SK-N-SH treated with all-trans-retinoic acid at 6 μM for 48 hours (cell line): ENCODE results near the gene PRSS56.

ENCODE experiments used
- ARNTL ChIP-seq: fragments of 450-650 bp; formaldehyde crosslinking; IDR thresholded peaks from 2 replicates; pipeline ENCODE4 v1.5.0; 2020; ENCODE audit warnings: low read depth, mild to moderate bottlenecking, moderate library complexity, borderline replicate concordance
- CREB5 ChIP-seq: fragments of 250-450 bp; sonication (Bioruptor Pico); IDR thresholded peaks from 2 replicates; pipeline ENCODE4 v1.5.1; 2020; ENCODE audit warnings: low read depth, mild to moderate bottlenecking, moderate library complexity
- CSDC2 ChIP-seq: fragments of 250-450 bp; sonication (Bioruptor Pico); IDR thresholded peaks from 2 replicates; pipeline ENCODE4 v1.5.0; 2020; ENCODE audit warnings: mild to moderate bottlenecking, moderate library complexity
- CSRNP3 ChIP-seq: fragments of 250-450 bp; sonication (Bioruptor Pico); IDR thresholded peaks from 2 replicates; pipeline ENCODE4 v1.5.1; 2021; ENCODE audit warnings: mild to moderate bottlenecking, moderate library complexity
- ESRRG ChIP-seq: fragments of 250-450 bp; sonication (Bioruptor Pico); IDR thresholded peaks from 2 replicates; pipeline ENCODE4 v1.6.1; 2021; ENCODE audit warnings: mild to moderate bottlenecking
- GLIS3 ChIP-seq: fragments of 250-450 bp; sonication (Bioruptor Pico); IDR thresholded peaks from 2 replicates; pipeline ENCODE4 v1.5.0; 2020; ENCODE audit warnings: mild to moderate bottlenecking, moderate library complexity
- ISL1 ChIP-seq: fragments of 250-450 bp; sonication (Bioruptor Pico); IDR thresholded peaks from 2 replicates; pipeline ENCODE4 v2.1.2; 2022; ENCODE audit warnings: mild to moderate bottlenecking, moderate library complexity
- OSR1 ChIP-seq: fragments of 250-450 bp; sonication (Bioruptor Pico); IDR thresholded peaks from 2 replicates; pipeline ENCODE4 v1.8.0; 2022; ENCODE audit warnings: moderate library complexity, mild to moderate bottlenecking, inconsistent platforms
- PATZ1 ChIP-seq: fragments of 250-450 bp; sonication (Bioruptor Pico); IDR thresholded peaks from 2 replicates; pipeline ENCODE4 v1.8.0; 2020; ENCODE audit warnings: mild to moderate bottlenecking, moderate library complexity, borderline replicate concordance
- SNAI2 ChIP-seq: fragments of 250-450 bp; sonication (Bioruptor Pico); IDR thresholded peaks from 2 replicates; pipeline ENCODE4 v1.5.0; 2020; ENCODE audit warnings: mild to moderate bottlenecking, moderate library complexity
- TCF4 ChIP-seq: fragments of 250-450 bp; sonication (Bioruptor Pico); IDR thresholded peaks from 2 replicates; pipeline ENCODE4 v1.8.0; 2021; ENCODE audit warnings: mild to moderate bottlenecking, moderate library complexity, borderline replicate concordance
- TSHZ2 ChIP-seq: fragments of 250-450 bp; sonication (Bioruptor Pico); IDR thresholded peaks from 2 replicates; pipeline ENCODE4 v1.5.0; 2020; ENCODE audit warnings: mild to moderate bottlenecking, moderate library complexity
- ZC3H10 ChIP-seq: fragments of 250-450 bp; sonication (Bioruptor Pico); IDR thresholded peaks from 2 replicates; pipeline ENCODE4 v1.5.1; 2021; ENCODE audit warnings: mild to moderate bottlenecking, moderate library complexity
- ZFP3 ChIP-seq: fragments of 250-450 bp; sonication (Bioruptor Pico); IDR thresholded peaks from 2 replicates; pipeline ENCODE4 v1.5.0; 2020; ENCODE audit warnings: mild to moderate bottlenecking, moderate library complexity

GRCh38 chr2:232493701-232494474, 26.3 kb upstream of the PRSS56 start:
- TF ChIP-seq ARNTL (CRISPR knock-in tag): no peak
- no peak for TF ChIP-seq ISL1 (CRISPR knock-in tag)
- no peak for TF ChIP-seq TSHZ2 (CRISPR knock-in tag)
- no peak for TF ChIP-seq TCF4 (CRISPR knock-in tag)
- TF ChIP-seq ZFP3 (CRISPR knock-in tag): no peak
- no peak for TF ChIP-seq OSR1
- TF ChIP-seq ESRRG (CRISPR knock-in tag): no peak
- no peak for TF ChIP-seq SNAI2 (CRISPR knock-in tag)
- no peak for TF ChIP-seq CREB5 (CRISPR knock-in tag)
- no peak for TF ChIP-seq CSRNP3 (CRISPR knock-in tag)
- no peak for TF ChIP-seq PATZ1 (CRISPR knock-in tag)
- TF ChIP-seq GLIS3 (CRISPR knock-in tag): no peak
- no peak for TF ChIP-seq ZC3H10
- TF ChIP-seq CSDC2 (CRISPR knock-in tag): no peak
